PC-9 (cell line): ENCODE data around the gene CIRBP. TPM values are rescaled to one million over a fixed set of nuclear protein-coding genes. Genes with fewer than 3 reads are reported as not detected.

Source experiments
- BruUV-seq: library from RNA; stranded (reverse); fragments of 400-500 nt; replicated peaks from 2 replicates; lab custom pipeline; 2021; lab: Mats Ljungman, UMichigan
- CTCF ChIA-PET: fragments of 300-600 bp; sonication (Branson Sonifier 250); formaldehyde crosslinking; loops from one replicate; lab custom pipeline; 2022; ENCODE audit warnings: antibody characterized with exemption; lab: Charles Lee
- POLR2A ChIA-PET: fragments of 300-600 bp; sonication (Branson Sonifier 250); formaldehyde crosslinking; loops from one replicate; lab custom pipeline; 2022; ENCODE audit warnings: antibody characterized with exemption; ENCODE audit not compliant: unreplicated experiment; lab: Charles Lee
- DNase-seq, 2 experiments: peaks; one replicate each; pipeline versions ENCODE4 v3.0.0 to v3.0.0-alpha.2; 2015 to 2022; ENCODE audit warnings: mixed read lengths in 1 of 2
- H2AFZ ChIP-seq: fragments of 200-600 bp; sonication (generic); 2 replicates; pipeline ENCODE4 v1.8.1; 2017; ENCODE audit warnings: antibody characterized with exemption
- H3F3A ChIP-seq: fragments of 200-600 bp; sonication (generic); 2 replicates; pipeline ENCODE4 v1.8.1; 2017; ENCODE audit warnings: antibody characterized with exemption, mild to moderate bottlenecking, low read depth; ENCODE audit not compliant: insufficient read depth
- H3K27ac ChIP-seq: fragments of 200-600 bp; sonication (generic); 2 replicates; pipeline ENCODE4 v1.6.1; 2016; ENCODE audit warnings: mixed run types
- H3K27me3 ChIP-seq: fragments of 200-600 bp; sonication (generic); 2 replicates; pipeline ENCODE4 v1.6.1; 2016; ENCODE audit warnings: low read depth, mixed run types; ENCODE audit not compliant: insufficient read depth
- H3K36me3 ChIP-seq: fragments of 200-600 bp; sonication (generic); 2 replicates; pipeline ENCODE4 v1.6.1; 2016; ENCODE audit warnings: low read depth, mixed run types
- H3K4me1 ChIP-seq: fragments of 200-600 bp; sonication (generic); replicated peaks from 2 replicates; pipeline ENCODE4 v1.6.1; 2016; ENCODE audit warnings: mixed run types; ENCODE audit not compliant: insufficient read depth
- H3K4me2 ChIP-seq: fragments of 200-600 bp; sonication (generic); 2 replicates; pipeline ENCODE4 v1.6.1; 2017; ENCODE audit warnings: mixed run types
- H3K4me3 ChIP-seq: fragments of 200-600 bp; sonication (generic); 2 replicates; pipeline ENCODE4 v1.6.1; 2016; ENCODE audit warnings: mixed run types
- H3K79me2 ChIP-seq: fragments of 200-600 bp; sonication (generic); 2 replicates; pipeline ENCODE4 v1.6.1; 2017; ENCODE audit warnings: low read depth, mixed run types
- H3K9me2 ChIP-seq: fragments of 200-600 bp; sonication (generic); 2 replicates; pipeline ENCODE4 v1.8.1; 2017; ENCODE audit warnings: mild to moderate bottlenecking; ENCODE audit not compliant: insufficient read depth
- H3K9me3 ChIP-seq: fragments of 200-600 bp; sonication (generic); 2 replicates; pipeline ENCODE4 v1.8.1; 2016; ENCODE audit warnings: low read depth; ENCODE audit not compliant: insufficient read depth
- H4K20me1 ChIP-seq: fragments of 200-600 bp; sonication (generic); 2 replicates; pipeline ENCODE4 v1.8.1; 2017; ENCODE audit not compliant: insufficient read depth
- CTCF ChIP-seq: fragments of 200-600 bp; sonication (generic); conservative IDR thresholded peaks from 2 replicates; pipeline ENCODE4 v1.6.1; 2017; ENCODE audit warnings: mixed run types, antibody characterized with exemption, mild to moderate bottlenecking, moderate library complexity
- EZH2 ChIP-seq: fragments of 200-600 bp; sonication (generic); IDR thresholded peaks from 2 replicates; pipeline ENCODE4 v1.8.0; 2017; ENCODE audit warnings: antibody characterized with exemption, low read depth
- intact Hi-C: fragments of 100-400 bp; cut with micrococcal nuclease; formaldehyde crosslinking; loops from one replicate; pipeline ENCODE4 v1.10.0; 2022; ENCODE audit not compliant: unreplicated experiment
- total RNA-seq: library from RNA; stranded (reverse); gene quantifications from 2 replicates; pipeline ENCODE4 v1.2.3, GENCODE V29; 2021

Gene CIRBP
- total RNA-seq, 1 experiment from 2014 or later: 86.9 TPM

- Histone ChIP-seq H3K36me3 (peaks cover 3% of the 10 kb centered on the region; the same call in 1 of the 2 replicates), H2AFZ (no peak overlapping the region), H3K27ac (peak overlapping the region; percentile 92), H3K79me2 (peaks cover 43% of the 10 kb centered on the region), H4K20me1 (peaks cover 10% of the 10 kb centered on the region; the same call in 1 of the 2 replicates), H3K4me2 (peak overlapping the region; percentile 74), H3K9me3 (no peaks in the 10 kb centered on the region), H3K4me3 (peak overlapping the region; percentile 42; the same call in 1 of the 2 replicates), H3K4me1 (peaks cover 53% of the 10 kb centered on the region), H3K27me3 (no peaks in the 10 kb centered on the region), H3K9me2 (no peaks in the 10 kb centered on the region), H3F3A (peaks cover 67% of the 10 kb centered on the region)
- ChIA-PET POLR2A (no interaction called here), CTCF (interaction anchor here (0.7 kb wide), 1 partner anchor 43 kb away, joined by 3 read pairs; no protein-coding TSS in a partner anchor)
- BruUV-seq: no TSS peak
- no peak for TF ChIP-seq EZH2
- no peak for TF ChIP-seq CTCF
- intact Hi-C loops: no loop called here
- no peak for DNase-seq
Observed at GRCh38 chr19:1258707-1259205, 10.4 kb upstream of the CIRBP start.

- H4K20me1 ChIP-seq: peaks cover 9% of the 10 kb centered on the region; the same call in 1 of the 2 replicates
- no peaks in the 10 kb centered on the region for H3K9me3 ChIP-seq
- H3K4me3 ChIP-seq: peak overlapping the region; percentile 42; the same call in 1 of the 2 replicates
- ChIA-PET CTCF (no interaction called here), POLR2A (interaction anchor here (0.5 kb wide), 1 partner anchor 10 kb away, joined by 4 read pairs; the partner anchor contains the start of gene CIRBP)
- peak; percentile 77 to 85 for DNase-seq
- H3K4me1 ChIP-seq: peaks cover 51% of the 10 kb centered on the region
- peaks cover 2% of the 10 kb centered on the region; the same call in 1 of the 2 replicates for H3K36me3 ChIP-seq
- H3K4me2 ChIP-seq: peak overlapping the region; percentile 74
- intact Hi-C loops: no loop called here
- H2AFZ ChIP-seq: no peak overlapping the region
- peak overlapping the region; percentile 92 for H3K27ac ChIP-seq
- H3F3A ChIP-seq: peaks cover 66% of the 10 kb centered on the region
- H3K9me2 ChIP-seq: no peaks in the 10 kb centered on the region
- H3K27me3 ChIP-seq: no peaks in the 10 kb centered on the region
- TSS peak; percentile 78 for BruUV-seq
- TF ChIP-seq CTCF (no peak), EZH2 (no peak)
- H3K79me2 ChIP-seq: peaks cover 37% of the 10 kb centered on the region
Observed at GRCh38 chr19:1259206-1259875, 9.8 kb upstream of the CIRBP start.

GRCh38 chr19:1259876-1260748, 9.0 kb upstream of the CIRBP start:
- peaks cover 9% of the 10 kb centered on the region; the same call in 1 of the 2 replicates for H4K20me1 ChIP-seq
- intact Hi-C loops: no loop called here
- DNase-seq: peak; percentile 65 to 82

More at GRCh38 chr19:1259876-1260748, 9.0 kb upstream of the CIRBP start:
- ChIA-PET POLR2A (interaction anchor here (0.5 kb wide), 1 partner anchor 9 kb away, joined by 4 read pairs; the partner anchor contains the start of gene CIRBP), CTCF (no interaction called here)
- Histone ChIP-seq H3K4me1 (peaks cover 57% of the 10 kb centered on the region), H2AFZ (no peak overlapping the region), H3K4me2 (peak overlapping the region; percentile 74), H3K27ac (peak overlapping the region; percentile 92), H3K9me3 (no peaks in the 10 kb centered on the region), H3F3A (peaks cover 62% of the 10 kb centered on the region), H3K36me3 (no peaks in the 10 kb centered on the region; the same call in 1 of the 2 replicates), H3K4me3 (peak overlapping the region; percentile 40; the same call in 1 of the 2 replicates), H3K27me3 (no peaks in the 10 kb centered on the region), H3K9me2 (no peaks in the 10 kb centered on the region), H3K79me2 (peaks cover 30% of the 10 kb centered on the region)
- BruUV-seq: no TSS peak
- TF ChIP-seq CTCF (no peak), EZH2 (no peak)
